ENCODE measurements around the gene GNPDA2.

The GNPDA2 gene

DNA sequence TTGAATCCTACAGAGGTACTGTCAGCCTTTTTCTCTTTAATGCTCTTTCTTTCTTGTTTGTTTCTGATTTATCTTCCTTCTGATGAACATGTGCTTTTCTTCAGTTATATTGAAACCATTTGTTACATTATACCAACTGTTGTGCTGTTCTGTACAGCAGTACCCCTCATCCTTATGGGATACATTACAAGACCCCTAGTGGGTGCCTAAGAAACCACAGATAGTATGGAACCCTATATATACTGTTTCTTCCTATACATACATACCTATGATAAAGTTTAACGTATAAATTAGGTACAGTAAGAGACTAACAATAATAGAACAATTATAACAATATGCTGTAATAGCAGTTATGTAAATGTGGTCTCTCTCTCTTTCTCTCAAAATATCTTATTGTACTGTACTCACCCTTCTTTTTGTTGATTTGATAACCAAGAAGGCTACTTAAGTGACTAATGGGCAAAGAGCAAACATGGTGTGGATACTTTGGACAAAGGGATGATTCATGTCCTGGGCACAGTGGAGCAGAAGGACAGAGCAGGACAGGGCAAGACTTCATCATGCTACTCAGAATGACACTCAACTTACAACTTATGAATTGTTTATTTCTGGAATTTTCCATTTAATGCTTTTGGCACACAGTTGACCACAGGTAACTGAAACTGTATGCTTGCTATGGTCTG is 64.3 kb downstream of the GNPDA2 start:
- H3K4me3 ChIP-seq (replicated peaks in 1 of 2; ENCODE audit: low read depth in 2 of 2, low read length in 2 of 2), result no peak overlapping the region
- DNase-seq (ENCODE audit: low read depth in 2 of 2), result peak in 1 of 2 donors; percentile 20
- no peak for TF ChIP-seq CTCF (IDR thresholded peaks at IDR 0.05; ENCODE audit: low read depth, low read length)

- DNase-seq (ENCODE audit: low read depth in 2 of 2), result no peak
- no peak overlapping the region for H3K4me3 ChIP-seq (replicated peaks in 1 of 2; ENCODE audit: low read depth in 2 of 2, low read length in 2 of 2)
- TF ChIP-seq CTCF (IDR thresholded peaks at IDR 0.05; ENCODE audit: low read depth, low read length), result no peak
Observed at GRCh38 chr4:44660396-44660795, 66.0 kb downstream of the GNPDA2 start.

GRCh38 chr4:44652002-44652401 is 74.4 kb downstream of the GNPDA2 start:
- no peak overlapping the region for H3K4me3 ChIP-seq (replicated peaks in 1 of 2; ENCODE audit: low read depth in 2 of 2, low read length in 2 of 2)
- TF ChIP-seq CTCF (IDR thresholded peaks at IDR 0.05; ENCODE audit: low read depth, low read length), result no peak

More at GRCh38 chr4:44652002-44652401, 74.4 kb downstream of the GNPDA2 start:
- DNase-seq (ENCODE audit: low read depth in 2 of 2), result no peak
